ENCODE data around the gene ATP6V0C. TPM values are rescaled to one million over a fixed set of nuclear protein-coding genes. Genes with fewer than 3 reads are reported as not detected.
A peak's percentile ranks its signal among the peaks of the same experiment; 100 is the strongest.
"Not testable (repeated sequence)": the region's sequence is repeated elsewhere in the genome, so short reads cannot be mapped to it uniquely, and the experiment has no call there.

Gene ATP6V0C
- total RNA-seq, 1 experiment from 2014 or later: 30.2 TPM

DNA sequence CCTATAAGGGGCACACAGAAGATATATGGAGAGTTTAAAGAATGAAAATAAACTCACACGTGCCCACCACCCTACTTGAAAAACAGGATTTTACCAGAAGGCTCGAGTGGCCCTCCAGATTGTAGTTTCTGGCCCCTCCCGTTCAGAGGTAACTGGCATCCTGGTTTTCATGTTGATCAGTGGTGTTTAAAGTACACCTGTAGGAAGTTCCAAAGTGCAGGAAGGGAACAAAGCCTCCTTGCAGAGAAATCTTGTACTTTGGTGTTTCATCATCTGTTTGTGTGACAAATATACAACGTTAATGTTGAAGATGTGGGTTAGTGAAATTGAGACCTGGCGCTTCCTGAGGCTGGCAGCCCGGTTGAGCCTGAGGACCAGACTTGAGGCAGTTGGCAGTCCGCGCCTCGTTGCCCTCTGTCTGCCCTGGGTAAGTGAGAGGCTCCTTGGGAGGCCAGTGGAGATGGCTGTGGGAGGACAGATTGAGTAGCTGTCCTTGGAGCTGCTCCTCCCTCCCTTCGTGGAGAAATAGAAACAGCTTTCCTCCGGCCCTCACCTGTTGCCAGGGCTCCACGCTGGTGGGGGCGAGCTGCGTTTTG is 36.6 kb downstream of the ATP6V0C start:
- not testable (repeated sequence) for H3K4me2 ChIP-seq (ENCODE audit: low read depth, low read length, poor library complexity, severe bottlenecking); H3K9me3 ChIP-seq (ENCODE audit: low read length); H4K20me1 ChIP-seq (ENCODE audit: insufficient read depth, low read depth, low read length); H2AFZ ChIP-seq (ENCODE audit: low read length); H3K27me3 ChIP-seq (ENCODE audit: low read length); H3K4me3 ChIP-seq (ENCODE audit: low read length); H3K27ac ChIP-seq (ENCODE audit: low read length); H3K9ac ChIP-seq (ENCODE audit: low read length); H3K36me3 ChIP-seq (ENCODE audit: insufficient read depth, low read length); DNase-seq; H3K9me2 ChIP-seq (replicated peaks; ENCODE audit: insufficient read depth, low read length)
- Histone ChIP-seq H3K4me1 (ENCODE audit: low read length) (peaks cover 12% of the 10 kb centered on the region), H3K79me2 (ENCODE audit: low read length) (peaks cover 17% of the 10 kb centered on the region)

GRCh38 chr16:2551420-2551889 is 37.7 kb downstream of the ATP6V0C start:
- not testable (repeated sequence) for H3K4me2 ChIP-seq (ENCODE audit: low read depth, low read length, poor library complexity, severe bottlenecking); H3K9me3 ChIP-seq (ENCODE audit: low read length); H3K9me2 ChIP-seq (replicated peaks; ENCODE audit: insufficient read depth, low read length); H3K27me3 ChIP-seq (ENCODE audit: low read length); H2AFZ ChIP-seq (ENCODE audit: low read length); H3K9ac ChIP-seq (ENCODE audit: low read length); H3K4me1 ChIP-seq (ENCODE audit: low read length); H3K36me3 ChIP-seq (ENCODE audit: insufficient read depth, low read length); H3K4me3 ChIP-seq (ENCODE audit: low read length); DNase-seq; H4K20me1 ChIP-seq (ENCODE audit: insufficient read depth, low read depth, low read length); H3K79me2 ChIP-seq (ENCODE audit: low read length); H3K27ac ChIP-seq (ENCODE audit: low read length)

DNA sequence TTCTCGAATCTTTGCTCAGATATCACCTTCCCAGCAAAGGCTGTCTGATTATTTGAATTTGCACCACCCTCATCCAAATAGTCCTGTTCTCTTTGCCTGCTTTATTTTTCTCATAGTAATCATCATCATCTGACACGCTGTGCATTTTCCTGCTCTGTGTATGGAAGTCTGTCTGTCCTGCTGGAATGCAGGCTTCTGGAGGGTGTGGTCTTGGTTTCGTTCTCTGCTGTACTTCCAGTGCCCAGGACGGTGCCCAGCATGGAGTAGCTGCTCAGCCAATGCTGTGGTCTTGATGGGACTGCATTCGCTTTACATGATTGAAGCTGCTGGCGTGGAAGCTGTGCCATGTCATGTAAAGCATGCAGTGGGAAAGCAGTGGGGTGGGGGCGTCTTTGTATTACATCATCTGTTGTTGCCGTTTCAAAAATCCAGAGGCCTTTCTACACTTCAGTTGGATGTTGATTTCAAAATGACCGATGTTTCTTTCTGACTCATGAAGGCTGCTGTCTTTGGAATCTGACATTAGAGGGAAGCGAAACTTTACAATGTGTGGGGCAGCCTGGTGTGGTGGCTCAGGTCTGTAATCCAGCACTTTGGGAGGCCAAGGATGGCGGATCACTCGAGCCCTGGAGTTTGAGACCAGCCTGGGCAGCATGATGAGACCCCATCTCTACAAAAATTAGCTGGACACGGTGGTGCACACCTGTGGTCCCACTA is 41.1 kb downstream of the ATP6V0C start:
- not testable (repeated sequence) for H3K9me3 ChIP-seq (ENCODE audit: low read length); DNase-seq; H3K4me1 ChIP-seq (ENCODE audit: low read length); H3K4me2 ChIP-seq (ENCODE audit: low read depth, low read length, poor library complexity, severe bottlenecking); H4K20me1 ChIP-seq (ENCODE audit: insufficient read depth, low read depth, low read length); H2AFZ ChIP-seq (ENCODE audit: low read length); H3K79me2 ChIP-seq (ENCODE audit: low read length); H3K9ac ChIP-seq (ENCODE audit: low read length); H3K4me3 ChIP-seq (ENCODE audit: low read length); H3K9me2 ChIP-seq (replicated peaks; ENCODE audit: insufficient read depth, low read length); H3K36me3 ChIP-seq (ENCODE audit: insufficient read depth, low read length); H3K27ac ChIP-seq (ENCODE audit: low read length); H3K27me3 ChIP-seq (ENCODE audit: low read length)

GRCh38 chr16:2557150-2557549 is 43.4 kb downstream of the ATP6V0C start:
- not testable (repeated sequence) for H3K27me3 ChIP-seq (ENCODE audit: low read length); H3K27ac ChIP-seq (ENCODE audit: low read length); DNase-seq; H3K4me1 ChIP-seq (ENCODE audit: low read length); H3K4me3 ChIP-seq (ENCODE audit: low read length); H4K20me1 ChIP-seq (ENCODE audit: insufficient read depth, low read depth, low read length); H2AFZ ChIP-seq (ENCODE audit: low read length); H3K79me2 ChIP-seq (ENCODE audit: low read length); H3K9me2 ChIP-seq (replicated peaks; ENCODE audit: insufficient read depth, low read length); H3K9me3 ChIP-seq (ENCODE audit: low read length); H3K36me3 ChIP-seq (ENCODE audit: insufficient read depth, low read length); H3K9ac ChIP-seq (ENCODE audit: low read length); H3K4me2 ChIP-seq (ENCODE audit: low read depth, low read length, poor library complexity, severe bottlenecking)

DNA sequence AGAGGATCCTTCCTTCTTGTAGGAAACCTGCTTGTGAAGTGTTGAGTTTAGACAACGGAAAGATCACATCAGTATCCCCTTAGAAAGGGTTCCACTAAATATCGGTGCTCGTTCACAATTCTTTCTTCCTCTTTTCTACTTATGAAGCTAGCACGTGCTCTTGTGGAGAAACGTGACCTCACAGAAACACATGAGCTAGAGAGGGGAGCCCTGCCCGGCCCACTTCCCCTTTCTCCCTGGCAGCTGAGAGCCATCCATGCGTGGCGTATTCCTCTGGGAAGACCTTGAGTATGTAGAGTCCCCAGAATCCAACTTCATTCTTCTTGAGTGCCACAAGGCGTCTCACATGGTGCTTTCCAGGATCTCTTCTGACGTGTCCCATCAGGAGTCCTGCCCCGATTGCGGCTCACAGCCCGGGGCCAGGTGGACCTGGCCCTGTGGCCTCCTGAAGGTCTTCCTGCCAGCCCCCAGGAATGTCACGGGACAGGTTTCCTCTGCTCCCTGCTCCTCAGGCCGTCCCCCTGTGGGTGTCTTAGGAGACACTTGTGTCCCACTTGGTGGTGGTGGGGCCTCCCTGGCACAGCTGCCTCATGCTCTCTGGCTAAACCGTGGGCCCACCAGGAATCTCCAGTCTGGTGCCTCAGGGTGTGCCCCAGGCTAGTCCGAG is 46.5 kb downstream of the ATP6V0C start:
- peak overlapping the region; percentile 62 for H3K27ac ChIP-seq (ENCODE audit: low read length)
- H3K4me3 ChIP-seq (ENCODE audit: low read length); H3K9me2 ChIP-seq (replicated peaks; ENCODE audit: insufficient read depth, low read length); DNase-seq; H4K20me1 ChIP-seq (ENCODE audit: insufficient read depth, low read depth, low read length); H3K79me2 ChIP-seq (ENCODE audit: low read length); H3K9me3 ChIP-seq (ENCODE audit: low read length); H3K27me3 ChIP-seq (ENCODE audit: low read length); H2AFZ ChIP-seq (ENCODE audit: low read length); H3K36me3 ChIP-seq (ENCODE audit: insufficient read depth, low read length); H3K4me1 ChIP-seq (ENCODE audit: low read length); H3K4me2 ChIP-seq (ENCODE audit: low read depth, low read length, poor library complexity, severe bottlenecking): not testable (repeated sequence)
- H3K9ac ChIP-seq (ENCODE audit: low read length): peak overlapping the region; percentile 20; the same call in 1 of the 2 replicates

DNA sequence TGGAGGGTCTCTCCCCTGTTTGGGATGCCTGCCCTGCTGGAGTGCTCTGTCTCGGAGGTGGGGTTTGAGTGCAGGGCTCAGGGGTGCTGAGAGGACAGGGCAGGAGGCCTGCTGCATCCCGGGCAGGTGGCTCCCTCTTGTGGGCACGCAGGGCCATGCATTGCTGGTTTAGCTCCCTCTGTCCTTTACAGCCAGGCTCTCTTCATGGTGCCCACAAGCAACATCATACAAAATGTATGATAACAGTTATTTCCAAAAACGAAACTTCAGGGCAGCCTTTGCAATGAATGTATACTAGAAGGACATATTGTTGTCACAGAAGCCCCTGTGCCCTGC is 47.0 kb downstream of the ATP6V0C start:
- H3K36me3 ChIP-seq (ENCODE audit: insufficient read depth, low read length); H3K9me3 ChIP-seq (ENCODE audit: low read length); DNase-seq; H3K4me1 ChIP-seq (ENCODE audit: low read length); H3K4me3 ChIP-seq (ENCODE audit: low read length); H3K27ac ChIP-seq (ENCODE audit: low read length); H3K9me2 ChIP-seq (replicated peaks; ENCODE audit: insufficient read depth, low read length); H3K9ac ChIP-seq (ENCODE audit: low read length); H3K4me2 ChIP-seq (ENCODE audit: low read depth, low read length, poor library complexity, severe bottlenecking); H3K27me3 ChIP-seq (ENCODE audit: low read length); H4K20me1 ChIP-seq (ENCODE audit: insufficient read depth, low read depth, low read length); H3K79me2 ChIP-seq (ENCODE audit: low read length); H2AFZ ChIP-seq (ENCODE audit: low read length): not testable (repeated sequence)

DNA sequence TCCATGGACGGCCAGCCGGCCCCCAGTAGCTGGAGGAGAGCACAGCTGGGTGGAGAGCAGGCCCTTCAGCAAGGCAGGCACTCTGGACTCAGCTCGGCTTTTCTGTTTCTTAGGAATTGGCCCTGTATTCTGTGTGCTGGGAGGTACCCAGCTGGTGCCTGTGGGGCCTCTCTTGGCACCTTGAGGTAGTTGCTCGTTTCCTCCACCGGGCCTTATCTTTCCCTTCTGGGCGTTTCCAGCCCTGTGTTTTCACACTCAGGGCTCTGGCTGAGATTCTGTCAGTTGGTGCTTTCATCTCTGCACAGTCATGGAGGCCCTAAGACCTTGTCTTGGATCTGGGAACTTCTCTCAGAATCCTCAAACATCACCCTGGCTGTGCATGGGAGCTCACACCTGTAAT is 53.8 kb downstream of the ATP6V0C start:
- not testable (repeated sequence) for H3K9me3 ChIP-seq (ENCODE audit: low read length)

GRCh38 chr16:2568573-2568972 is 54.8 kb downstream of the ATP6V0C start:
- DNase-seq; H3K4me1 ChIP-seq (ENCODE audit: low read length); H3K79me2 ChIP-seq (ENCODE audit: low read length); H3K9ac ChIP-seq (ENCODE audit: low read length); H3K9me2 ChIP-seq (replicated peaks; ENCODE audit: insufficient read depth, low read length); H2AFZ ChIP-seq (ENCODE audit: low read length); H3K9me3 ChIP-seq (ENCODE audit: low read length); H4K20me1 ChIP-seq (ENCODE audit: insufficient read depth, low read depth, low read length); H3K36me3 ChIP-seq (ENCODE audit: insufficient read depth, low read length); H3K4me2 ChIP-seq (ENCODE audit: low read depth, low read length, poor library complexity, severe bottlenecking); H3K27me3 ChIP-seq (ENCODE audit: low read length); H3K27ac ChIP-seq (ENCODE audit: low read length); H3K4me3 ChIP-seq (ENCODE audit: low read length): not testable (repeated sequence)

More for the DNA sequence above, 53.8 kb downstream of the ATP6V0C start:
- H3K36me3 ChIP-seq (ENCODE audit: insufficient read depth, low read length); H3K4me1 ChIP-seq (ENCODE audit: low read length); DNase-seq; H2AFZ ChIP-seq (ENCODE audit: low read length); H3K9ac ChIP-seq (ENCODE audit: low read length); H3K4me2 ChIP-seq (ENCODE audit: low read depth, low read length, poor library complexity, severe bottlenecking); H3K27ac ChIP-seq (ENCODE audit: low read length); H3K4me3 ChIP-seq (ENCODE audit: low read length); H3K27me3 ChIP-seq (ENCODE audit: low read length); H3K79me2 ChIP-seq (ENCODE audit: low read length); H4K20me1 ChIP-seq (ENCODE audit: insufficient read depth, low read depth, low read length); H3K9me2 ChIP-seq (replicated peaks; ENCODE audit: insufficient read depth, low read length): not testable (repeated sequence)
